CD4-positive, alpha-beta T cell treated with Interleukin-15 for 1 hour (primary cell): ENCODE data around the gene PRKCB.

Experiments used
- DNase-seq: peaks from one replicate; pipeline ENCODE4 v3.0.0-alpha.2; 2020

Gene PRKCB

DNA sequence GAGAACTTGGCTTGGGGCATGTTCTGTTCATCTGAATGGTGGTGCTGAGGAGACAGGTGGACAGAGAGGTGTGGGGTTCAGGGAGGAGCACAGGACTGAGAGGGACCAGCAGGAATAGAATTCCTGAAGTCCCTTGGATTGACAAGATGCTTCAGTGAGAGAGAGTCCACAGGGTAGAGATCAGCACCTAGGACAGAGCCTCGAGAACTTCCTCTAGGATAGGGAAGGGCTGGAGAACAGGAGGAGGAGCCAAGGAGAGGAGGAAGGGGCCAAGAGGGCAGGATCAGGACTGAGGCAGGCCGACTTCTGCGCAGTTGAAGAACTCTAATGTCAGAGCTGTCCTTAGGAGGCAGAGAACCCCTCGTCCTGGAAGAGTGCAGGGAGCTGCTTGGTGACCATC lies 138.4 kb downstream of the PRKCB start:
- no peak for DNase-seq

DNA sequence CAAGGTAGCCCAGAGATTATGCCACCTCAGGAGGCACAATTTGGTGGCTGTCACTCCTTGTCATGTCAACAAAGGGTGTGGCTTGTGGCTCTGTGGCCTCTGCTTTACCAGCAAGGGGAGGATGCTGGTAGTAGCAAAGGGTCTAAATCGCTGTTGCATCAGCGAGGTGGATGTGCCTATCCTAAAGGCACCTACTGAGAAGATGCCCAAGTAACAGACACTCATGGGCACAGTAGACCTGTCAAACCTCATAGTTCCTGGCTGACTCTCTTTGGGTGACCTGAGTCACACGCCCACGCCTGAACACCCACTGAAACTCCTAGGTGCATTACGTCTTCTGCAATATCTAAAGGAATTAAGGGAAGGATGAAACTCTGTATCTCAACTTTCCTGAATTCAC lies 139.5 kb downstream of the PRKCB start:
- no peak for DNase-seq

DNA sequence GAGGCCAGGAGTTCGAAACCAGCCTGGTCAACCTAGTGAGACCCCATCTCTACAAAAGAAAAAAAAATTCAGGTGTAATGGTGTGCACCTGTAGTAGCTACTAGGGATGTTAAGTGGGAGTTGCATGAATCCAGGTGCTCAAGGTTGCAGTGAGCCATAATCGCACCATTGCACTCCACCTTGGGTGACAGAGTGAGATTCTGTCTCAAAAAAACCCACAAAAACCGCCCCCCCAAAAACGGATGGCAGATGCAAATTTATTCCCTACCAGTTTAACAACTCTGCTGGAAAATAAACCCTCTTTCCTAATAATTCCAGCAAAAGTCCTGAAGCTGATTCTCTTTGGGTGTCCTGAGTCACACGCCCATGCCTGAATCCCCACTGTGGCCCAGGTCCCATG lies 140.3 kb downstream of the PRKCB start:
- no peak for DNase-seq

DNA sequence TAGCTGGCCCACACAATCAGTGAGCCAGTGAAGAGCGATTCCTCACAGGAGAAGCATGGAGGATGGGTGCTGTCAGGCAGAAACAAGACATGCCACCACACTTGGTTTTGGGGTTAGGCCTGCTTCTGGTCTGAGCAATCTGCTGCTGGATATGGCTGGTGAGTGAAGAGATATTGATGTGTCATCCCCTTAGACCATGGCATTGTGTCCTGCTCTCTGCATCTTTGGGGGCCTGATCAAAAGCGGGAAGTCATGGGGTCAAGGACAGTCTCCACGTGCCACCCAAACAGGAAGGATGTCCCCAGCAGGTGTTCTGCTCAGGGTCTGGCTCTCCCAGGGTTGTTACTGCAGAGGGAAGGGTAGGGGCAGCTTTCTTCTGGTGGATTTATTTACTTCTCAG lies 140.7 kb downstream of the PRKCB start:
- no peak for DNase-seq

DNA sequence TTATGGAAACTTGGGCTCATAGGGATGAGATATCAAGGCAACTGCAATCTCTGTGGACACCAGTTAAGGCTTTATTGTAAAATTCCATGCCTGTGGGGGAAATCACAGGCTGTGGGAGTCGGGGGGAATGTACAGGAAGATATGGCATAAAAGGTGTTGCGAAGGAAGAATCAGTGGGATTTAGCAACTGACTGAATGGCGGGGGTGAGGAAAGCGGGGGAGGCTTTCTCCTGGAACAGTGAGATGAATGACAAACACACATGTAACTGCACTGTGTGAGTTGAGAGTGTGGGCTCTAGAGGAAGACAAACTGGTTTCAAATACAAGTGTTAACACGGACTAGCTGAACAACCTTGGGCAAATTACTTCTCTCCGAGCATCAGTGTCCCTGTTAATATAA lies 143.7 kb downstream of the PRKCB start:
- no peak for DNase-seq

DNA sequence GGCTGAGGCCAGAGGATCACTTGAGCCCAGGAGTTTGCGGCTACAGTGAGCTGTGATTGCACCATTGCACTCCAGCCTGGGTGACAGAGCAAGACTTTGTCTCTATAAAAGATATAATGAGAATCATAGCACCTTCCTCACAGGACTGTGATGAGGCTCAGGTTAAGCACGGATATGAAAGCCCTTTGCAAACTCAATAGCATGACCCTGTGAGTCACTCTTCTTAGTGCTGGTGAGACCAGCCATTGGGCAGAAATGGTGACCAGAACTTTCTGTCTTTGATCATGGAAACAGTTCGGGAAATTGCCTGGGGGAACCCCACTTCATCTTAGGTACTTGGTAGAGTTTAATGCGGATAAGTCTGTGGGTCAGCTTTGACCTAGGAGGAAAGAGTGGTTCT lies 144.2 kb downstream of the PRKCB start:
- no peak for DNase-seq

DNA sequence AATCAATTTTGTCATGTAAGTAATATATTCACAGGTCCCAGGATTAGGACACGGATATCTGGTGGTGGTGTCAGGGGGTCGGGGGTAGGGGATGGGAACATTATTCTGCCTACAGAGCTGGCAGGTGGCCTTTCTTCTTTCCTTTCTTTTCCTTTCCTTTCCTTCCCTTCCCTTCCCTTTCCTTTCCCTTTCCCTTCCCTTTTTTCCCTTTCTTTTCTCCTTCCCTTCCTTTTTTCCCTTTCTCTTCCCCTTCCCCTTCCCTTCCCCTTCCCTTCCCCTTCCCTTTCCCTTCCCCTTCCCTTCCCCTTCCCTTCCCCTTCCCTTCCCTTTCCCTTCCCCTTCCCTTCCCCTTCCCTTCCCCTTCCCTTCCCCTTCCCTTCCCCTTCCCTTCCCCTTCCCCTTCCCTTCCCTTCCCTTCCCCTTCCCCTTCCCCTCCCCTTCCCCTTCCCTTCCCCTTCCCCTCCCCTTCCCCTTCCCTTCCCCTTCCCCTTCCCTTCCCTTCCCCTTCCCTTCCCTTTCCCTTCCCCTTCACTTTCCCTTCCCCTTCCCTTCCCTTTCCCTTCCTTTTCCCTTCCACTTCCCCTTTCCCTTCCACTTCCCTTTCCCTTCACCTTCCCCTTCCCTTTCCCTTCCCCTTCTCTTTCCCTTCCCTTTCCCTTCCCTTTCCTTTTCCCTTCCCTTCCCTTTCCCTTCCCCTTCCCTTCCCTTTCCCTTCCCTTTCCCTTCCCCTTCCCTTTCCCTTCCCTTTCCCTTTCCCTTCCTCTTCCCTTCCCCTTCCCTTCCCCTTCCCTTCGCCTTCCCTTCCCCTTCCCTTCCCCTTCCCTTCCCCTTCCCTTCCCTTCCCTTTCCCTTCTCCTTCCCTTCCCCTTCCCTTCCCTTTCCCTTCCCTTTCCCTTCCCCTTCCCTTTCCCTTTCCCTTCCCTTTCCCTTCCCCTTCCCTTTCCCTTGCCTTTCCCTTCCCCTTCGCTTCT lies 145.9 kb downstream of the PRKCB start:
- no peak for DNase-seq

DNA sequence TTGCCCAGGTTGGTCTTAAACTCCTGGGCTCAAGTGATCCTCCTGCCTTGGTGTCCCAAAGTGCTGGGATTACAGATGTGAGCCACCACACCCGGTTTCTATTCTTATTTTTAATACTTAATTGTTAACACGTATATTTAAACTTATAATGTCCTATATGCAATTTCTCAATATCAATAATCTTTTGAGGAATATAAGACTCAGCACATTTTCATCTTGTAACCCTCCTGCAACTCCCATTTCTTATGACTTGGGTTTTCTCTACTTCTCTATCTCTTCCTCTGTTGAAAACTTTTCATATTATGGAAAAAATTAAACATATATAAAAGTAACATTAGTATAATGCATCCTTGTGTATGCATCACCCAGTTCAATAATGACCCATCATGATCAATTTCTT lies 150.7 kb downstream of the PRKCB start:
- DNase-seq, result no peak

DNA sequence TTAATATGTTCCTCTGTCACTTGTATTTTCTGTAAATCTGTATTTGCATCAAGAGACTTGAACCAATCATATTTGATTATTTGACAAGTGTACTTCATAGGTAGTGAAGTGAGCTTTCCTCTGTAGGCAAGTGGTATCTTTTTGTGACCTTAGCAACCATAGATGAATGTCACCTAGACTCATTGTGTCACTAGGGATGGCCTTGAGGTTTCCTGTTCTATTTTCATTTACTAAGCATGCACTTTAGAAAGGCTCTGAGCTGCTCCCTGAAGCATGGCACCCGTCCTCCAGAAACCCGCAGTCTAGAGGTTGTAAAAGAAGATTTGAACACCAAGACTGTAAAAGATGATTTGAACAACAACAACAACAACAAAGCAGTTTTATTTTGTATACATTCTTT lies 151.7 kb downstream of the PRKCB start:
- no peak for DNase-seq

DNA sequence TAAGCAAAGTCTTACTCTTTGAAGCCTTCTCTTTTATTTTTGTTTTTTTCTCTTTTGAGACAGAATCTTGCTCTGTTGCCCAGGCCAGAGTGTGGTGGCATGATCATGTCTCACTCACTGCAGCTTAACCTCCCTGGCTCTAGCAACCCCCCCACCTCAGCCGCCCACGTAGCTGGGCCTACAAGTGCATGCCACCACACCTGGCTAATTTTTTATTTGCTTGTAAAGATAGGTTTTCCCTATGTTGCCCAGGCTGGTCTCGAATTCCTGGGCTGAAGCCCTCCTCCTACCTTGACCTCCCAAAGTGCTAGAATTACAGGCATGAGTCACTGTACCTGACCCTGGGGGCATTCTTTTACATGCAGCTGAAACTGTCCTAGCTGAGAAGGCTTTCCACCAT lies 154.7 kb downstream of the PRKCB start:
- no peak for DNase-seq

DNA sequence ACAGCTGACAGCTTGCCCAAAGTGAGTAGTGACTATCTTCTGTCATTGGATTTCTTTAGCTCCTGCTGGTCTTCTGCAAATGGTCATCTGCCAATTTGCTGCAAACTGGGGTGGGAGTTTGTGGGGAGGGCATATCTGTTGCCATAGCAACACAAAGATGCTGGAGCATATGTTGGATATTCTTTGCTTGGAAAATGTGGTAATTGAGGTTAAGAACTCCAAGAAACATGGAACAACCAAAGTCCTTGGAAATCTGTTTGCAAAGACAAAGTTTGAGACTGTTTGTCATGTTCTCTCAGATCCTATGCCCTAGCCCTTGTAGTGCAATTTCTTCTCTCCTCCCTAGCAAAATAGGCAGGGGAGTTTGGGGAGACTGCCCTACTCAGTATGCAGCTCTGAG lies 155.3 kb downstream of the PRKCB start:
- DNase-seq, result no peak

DNA sequence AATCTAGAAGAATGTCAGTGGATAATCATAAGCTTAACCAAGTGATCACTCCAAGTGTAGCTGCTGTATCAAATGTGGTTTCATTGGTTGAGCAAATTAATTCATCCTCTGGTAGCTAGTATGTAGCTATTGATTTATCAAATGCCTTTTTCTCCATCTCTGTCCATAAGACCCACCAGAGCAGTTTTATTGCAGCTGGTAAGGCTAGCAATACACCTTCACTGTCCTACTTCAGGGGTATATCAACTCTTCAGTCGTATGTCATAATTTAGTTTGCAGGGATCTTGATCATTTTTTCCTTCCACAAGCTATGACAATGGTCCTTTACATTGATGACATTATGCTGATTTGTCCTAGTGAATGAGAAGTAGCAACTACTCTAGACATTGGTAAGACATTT lies 158.8 kb downstream of the PRKCB start:
- DNase-seq, result no peak

DNA sequence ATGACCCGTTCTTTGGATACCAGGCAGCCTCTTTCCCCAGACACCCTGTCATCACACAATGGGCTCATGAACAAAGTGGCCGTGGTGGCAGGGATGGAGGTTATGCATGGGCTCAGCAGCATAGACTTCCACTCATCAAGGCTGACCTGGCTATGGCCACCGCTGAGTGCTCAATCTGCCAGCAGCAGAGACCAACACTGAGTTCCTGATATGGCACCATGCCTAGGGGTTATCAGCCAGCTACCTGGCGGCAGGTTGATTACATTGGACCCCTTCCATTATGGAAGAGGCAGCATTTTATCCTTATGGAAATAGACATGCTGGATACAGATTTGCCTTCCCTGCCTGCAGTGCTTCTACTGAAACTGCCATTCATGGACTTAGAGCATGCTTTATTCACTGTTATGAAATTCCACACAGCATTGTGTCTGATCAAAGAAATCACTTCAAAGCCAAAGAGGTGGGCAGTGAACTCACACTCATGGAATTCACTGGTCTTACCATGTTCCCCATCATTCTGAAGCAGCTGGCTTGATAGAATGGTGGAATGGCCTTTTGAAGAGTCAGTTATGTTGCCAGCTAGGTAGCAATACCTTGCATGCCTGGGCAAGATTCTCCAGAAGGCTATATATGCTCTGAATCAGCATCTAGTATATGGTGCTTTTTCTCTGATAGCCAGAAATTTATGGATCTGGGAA lies 160.6 kb downstream of the PRKCB start:
- DNase-seq, result no peak

DNA sequence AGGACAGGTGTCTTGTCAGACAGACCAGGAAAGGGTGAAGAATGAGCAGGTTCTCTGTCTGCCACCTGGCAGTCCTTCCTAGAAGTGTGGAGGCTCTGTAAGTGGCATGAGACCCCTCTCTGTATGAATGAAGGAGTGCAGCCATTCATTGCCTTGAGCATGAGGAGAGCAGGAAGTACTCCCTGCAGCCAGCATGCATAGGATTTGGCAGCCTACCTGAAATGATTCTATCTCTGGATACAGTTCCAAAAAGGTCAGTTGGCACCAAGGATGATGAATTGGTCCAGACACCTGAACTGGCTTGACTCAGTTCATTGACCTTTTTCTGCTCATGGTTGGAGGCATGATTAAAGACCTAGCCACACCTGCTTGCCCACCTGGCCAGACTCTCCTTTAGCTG lies 163.0 kb downstream of the PRKCB start:
- no peak for DNase-seq

DNA sequence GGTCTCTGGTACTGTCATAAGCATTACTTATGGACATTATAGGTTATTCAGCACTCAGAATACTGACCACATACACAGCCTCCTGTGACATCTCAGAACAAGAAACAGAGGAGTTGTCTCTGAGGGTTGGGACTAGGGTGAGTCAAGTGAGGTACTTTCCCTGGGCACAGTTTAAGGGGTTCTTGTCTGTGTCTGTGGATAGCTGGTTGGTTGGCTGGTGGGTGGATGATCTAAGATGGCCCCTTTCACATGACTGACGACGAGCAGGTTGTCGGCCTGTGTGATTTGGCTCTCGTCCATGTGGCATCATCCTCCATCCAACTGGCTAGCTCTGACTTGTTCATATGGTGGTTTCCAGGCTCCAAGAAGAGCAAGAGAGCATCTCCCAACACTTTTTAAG lies 163.9 kb downstream of the PRKCB start:
- no peak for DNase-seq

DNA sequence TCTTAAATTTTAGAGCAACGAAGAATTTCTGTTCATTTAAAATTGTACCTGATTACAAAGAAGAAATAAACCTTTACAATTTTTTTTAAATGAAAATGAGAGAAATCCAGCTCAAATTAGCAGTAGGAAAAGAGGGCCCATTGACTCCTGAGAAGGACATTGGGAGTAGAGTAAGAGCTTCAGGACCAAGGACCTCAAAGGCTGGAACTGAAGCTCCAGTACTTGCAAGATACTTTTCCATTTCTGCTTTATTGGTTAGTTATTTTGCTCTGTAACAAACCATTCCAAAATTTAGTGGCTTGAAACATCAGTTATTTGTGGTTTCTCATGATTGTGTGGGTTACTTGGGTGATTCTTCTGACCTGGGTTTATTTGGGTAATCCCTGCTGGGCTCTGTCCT lies 165.9 kb downstream of the PRKCB start:
- DNase-seq, result no peak

DNA sequence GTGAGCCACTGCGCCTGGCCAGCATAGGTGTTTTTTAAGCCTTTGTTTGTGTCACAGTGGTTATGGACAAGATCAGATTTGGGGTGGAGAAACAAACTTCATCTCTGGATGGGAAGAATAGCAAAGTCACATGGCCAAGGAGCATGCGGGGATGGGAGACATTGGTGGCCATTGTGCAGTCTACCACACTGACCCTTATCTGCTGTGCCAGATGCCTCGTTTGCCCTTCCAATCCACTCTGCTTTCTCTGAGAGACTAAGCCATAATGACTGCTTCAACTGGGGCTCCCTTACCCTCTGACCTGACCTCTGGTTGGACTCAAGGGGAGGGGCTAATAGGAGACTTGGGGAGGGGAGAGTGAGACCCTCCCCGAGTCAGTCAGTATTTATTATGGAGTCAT lies 166.8 kb downstream of the PRKCB start:
- no peak for DNase-seq

DNA sequence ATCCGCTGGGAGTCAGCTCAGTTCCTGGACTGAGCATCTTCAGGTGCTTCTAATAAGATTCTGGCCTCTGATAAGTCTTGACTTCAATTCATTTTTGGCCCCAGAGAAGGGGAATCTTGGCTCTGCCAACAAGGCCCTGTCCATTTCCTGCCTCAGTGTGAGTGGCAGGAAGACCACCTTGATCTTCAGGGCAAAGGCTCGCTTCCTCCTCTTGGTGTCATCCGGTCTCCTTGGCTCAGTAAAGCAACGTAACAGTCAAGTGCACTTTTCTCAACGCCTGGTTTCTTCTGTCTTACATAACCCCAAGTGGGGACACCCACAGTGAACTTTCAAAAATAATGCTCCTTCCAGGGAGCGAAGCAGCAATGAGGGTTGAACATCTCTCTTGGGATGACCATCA lies 169.8 kb downstream of the PRKCB start:
- DNase-seq, result peak; percentile 20

DNA sequence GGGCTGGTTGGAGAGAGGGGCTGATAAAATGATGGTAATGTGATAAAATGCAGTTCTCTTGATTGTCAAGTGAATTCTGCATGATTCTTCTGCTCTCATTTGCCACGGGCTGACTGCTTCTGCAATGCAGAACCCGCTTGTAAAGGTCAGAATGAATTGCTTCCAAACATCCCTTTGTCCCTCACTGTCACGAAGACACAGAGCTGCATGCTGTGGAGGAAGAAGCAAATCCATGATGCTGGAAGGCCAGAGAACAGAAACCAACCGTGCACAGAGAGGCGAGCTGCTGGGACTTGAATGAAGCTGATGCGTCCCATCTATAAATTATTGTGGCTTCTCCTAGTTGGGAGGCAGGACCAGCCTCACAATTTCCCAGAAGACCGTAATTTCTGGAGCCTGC lies 171.6 kb downstream of the PRKCB start:
- DNase-seq, result no peak

DNA sequence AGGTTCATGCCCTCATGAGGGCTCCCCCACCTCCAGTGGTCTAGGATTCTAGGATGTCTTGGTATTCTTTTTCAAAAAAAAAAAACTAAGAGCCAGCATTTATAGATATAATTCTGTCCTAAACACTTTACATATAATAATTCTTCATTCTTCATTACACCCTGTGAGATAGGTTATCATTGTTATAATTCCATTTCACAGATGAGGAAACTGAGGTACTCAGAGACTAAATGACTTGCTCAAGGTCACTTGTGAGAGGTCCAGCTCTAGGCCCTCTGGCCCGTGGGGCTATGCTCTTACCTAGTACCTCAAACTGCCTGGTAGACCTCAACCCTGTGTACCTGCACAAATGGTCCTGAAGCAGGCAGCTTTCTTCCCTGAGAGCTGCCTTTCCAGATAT lies 172.2 kb downstream of the PRKCB start:
- no peak for DNase-seq

DNA sequence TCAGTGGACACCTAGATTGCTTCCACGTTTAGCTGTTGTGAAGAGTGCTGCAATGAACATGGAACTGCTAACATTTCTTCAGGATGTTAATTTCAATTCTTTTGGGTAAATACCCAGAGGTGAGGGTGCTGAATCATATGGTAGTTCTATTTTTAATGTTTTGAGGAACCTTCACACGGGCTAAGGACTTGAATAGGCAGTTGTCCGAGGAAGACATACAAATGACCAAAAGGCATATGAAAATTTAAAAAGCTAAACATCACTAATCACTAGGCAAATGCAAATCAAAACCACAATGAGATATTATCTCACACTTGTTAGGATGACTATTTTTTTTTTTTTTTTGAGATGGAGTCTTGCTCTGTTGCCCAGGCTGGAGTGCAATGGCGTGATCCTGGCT lies 173.3 kb downstream of the PRKCB start:
- DNase-seq, result no peak

DNA sequence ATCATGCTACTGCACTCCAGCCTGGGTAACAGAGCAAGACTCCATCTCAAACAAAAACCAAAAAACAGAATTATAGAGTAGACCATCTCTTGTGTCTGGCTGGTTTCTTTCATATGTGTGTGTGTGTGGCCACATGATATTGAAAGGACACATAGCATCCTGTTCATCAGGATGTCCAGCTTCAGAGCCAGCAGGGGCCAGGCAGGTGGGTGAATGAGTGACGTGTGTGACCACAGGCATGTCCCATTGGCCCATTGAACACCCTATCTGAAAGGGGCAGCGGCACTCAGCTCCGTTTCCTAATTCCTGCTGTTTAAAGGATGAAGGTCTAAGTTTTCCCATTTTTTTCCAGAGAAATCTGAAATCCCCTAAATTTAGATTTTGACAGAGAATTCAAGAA lies 174.2 kb downstream of the PRKCB start:
- no peak for DNase-seq

DNA sequence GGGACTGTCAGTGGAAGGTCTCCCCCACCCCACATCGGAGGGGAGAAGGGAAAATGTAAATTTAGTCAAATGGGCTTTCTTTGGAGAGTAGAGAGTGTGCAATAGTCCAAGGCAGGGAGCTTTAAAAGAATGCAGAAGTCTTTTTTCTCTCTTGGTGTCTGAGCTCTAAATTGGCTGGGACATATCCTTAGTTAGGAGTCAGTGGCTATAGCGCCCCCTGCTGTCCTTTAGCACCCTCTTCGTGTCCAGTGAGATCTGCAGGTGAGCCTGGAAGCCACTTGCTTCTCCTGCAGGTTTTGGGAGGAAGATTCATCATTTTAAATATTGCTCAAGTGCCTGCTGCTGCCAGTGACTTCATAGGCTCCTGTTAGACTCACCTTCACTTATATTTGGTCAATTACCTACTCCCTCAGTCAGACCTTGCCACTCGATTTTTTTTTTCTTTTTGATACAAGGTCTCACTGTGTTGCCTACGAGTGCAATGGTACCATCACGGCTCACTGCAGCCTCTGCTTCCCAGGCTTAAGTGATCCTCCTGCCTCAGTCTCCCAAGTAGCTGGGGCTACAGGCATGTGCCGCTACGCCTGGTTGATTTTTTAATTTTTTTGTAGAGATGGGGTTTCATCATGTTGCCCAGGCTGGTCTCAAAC lies 174.8 kb downstream of the PRKCB start:
- peak; percentile 76 for DNase-seq

DNA sequence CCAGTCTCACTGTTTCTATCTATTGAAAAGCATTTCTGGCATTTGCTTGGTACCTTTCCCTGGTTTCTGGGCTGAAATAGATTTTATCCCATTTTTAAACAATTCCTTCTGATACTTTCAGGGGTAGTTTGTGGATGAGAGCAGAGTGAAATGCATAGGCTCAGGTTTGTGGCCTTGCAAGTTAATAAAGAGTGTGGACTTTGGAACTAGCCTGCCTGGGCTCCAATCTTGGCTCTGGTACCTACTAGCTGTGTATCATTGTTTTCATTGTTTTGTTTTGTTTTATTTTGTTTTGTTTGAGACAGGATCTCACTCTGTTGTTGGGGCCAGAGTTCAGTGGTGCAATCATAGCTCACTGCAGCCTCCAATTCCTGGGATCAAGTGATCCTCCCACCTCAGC lies 175.5 kb downstream of the PRKCB start:
- no peak for DNase-seq
